Measurements from ENCODE around the gene NUDT6.

NUDT6 gene

DNA sequence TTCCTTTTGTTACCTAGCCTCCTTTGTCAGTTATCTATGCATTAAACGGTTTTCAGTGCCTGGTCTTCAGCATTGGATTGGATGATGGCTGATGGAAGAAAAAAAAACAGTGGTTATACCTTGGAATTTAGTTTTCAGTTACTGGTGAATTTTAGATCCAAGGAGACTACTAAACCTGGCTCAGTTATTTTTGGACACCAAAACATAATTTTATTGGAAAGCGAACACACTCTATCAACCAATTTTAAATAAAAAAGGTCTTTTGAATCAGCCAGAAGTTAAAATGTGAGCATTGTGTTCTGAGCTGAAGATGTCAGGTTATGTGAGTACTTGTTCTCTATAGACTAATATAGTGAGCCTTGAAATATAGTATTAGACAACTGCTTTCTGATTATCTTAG lies 63.7 kb downstream of the NUDT6 start:
- TF ChIP-seq, protein P1, sequence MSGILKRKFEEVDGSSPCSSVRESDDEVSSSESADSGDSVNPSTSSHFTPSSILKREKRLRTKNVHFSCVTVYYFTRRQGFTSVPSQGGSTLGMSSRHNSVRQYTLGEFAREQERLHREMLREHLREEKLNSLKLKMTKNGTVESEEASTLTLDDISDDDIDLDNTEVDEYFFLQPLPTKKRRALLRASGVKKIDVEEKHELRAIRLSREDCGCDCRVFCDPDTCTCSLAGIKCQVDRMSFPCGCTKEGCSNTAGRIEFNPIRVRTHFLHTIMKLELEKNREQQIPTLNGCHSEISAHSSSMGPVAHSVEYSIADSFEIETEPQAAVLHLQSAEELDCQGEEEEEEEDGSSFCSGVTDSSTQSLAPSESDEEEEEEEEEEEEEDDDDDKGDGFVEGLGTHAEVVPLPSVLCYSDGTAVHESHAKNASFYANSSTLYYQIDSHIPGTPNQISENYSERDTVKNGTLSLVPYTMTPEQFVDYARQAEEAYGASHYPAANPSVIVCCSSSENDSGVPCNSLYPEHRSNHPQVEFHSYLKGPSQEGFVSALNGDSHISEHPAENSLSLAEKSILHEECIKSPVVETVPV (CRISPR knock-in tag; IDR thresholded peaks at IDR 0.05), result no peak
- TF ChIP-seq ZNF8 (CRISPR knock-in tag; IDR thresholded peaks at IDR 0.05) (no peak), ARNTL (CRISPR knock-in tag; IDR thresholded peaks at IDR 0.05; ENCODE audit: borderline replicate concordance, low read depth) (no peak)
- TF ChIP-seq, protein P2, sequence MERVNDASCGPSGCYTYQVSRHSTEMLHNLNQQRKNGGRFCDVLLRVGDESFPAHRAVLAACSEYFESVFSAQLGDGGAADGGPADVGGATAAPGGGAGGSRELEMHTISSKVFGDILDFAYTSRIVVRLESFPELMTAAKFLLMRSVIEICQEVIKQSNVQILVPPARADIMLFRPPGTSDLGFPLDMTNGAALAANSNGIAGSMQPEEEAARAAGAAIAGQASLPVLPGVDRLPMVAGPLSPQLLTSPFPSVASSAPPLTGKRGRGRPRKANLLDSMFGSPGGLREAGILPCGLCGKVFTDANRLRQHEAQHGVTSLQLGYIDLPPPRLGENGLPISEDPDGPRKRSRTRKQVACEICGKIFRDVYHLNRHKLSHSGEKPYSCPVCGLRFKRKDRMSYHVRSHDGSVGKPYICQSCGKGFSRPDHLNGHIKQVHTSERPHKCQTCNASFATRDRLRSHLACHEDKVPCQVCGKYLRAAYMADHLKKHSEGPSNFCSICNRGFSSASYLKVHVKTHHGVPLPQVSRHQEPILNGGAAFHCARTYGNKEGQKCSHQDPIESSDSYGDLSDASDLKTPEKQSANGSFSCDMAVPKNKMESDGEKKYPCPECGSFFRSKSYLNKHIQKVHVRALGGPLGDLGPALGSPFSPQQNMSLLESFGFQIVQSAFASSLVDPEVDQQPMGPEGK (CRISPR knock-in tag; IDR thresholded peaks at IDR 0.05; ENCODE audit: borderline replicate concordance), result no peak
- no peak for ATAC-seq

DNA sequence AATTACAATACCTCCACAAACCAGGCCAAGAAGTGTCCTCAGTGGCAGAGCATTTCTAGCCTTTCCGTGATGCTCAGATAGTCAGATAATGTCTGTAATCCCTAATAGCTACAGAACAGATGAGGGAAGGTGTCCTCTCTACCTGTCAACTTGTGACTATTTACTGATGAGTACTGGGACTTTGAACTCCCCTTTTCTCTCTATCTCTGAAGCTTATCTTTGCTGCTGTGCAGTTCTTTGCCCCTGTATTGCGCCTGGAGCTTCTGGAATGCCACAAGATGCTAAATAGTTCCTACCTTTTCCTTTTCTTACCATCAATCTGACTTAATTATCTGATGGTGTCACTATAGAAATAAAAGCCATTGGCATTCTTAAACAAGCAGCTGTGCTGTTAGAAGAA lies 65.2 kb downstream of the NUDT6 start:
- TF ChIP-seq PPARA (CRISPR knock-in tag; IDR thresholded peaks at IDR 0.05; ENCODE audit: borderline replicate concordance) (no peak), ZFP30 (CRISPR knock-in tag; IDR thresholded peaks at IDR 0.05) (no peak), TCF4 (CRISPR knock-in tag; IDR thresholded peaks at IDR 0.05; ENCODE audit: borderline replicate concordance) (no peak), ZNF70 (CRISPR knock-in tag; IDR thresholded peaks at IDR 0.05) (no peak), ZFP3 (CRISPR knock-in tag; IDR thresholded peaks at IDR 0.05) (no peak), TOX (CRISPR knock-in tag; IDR thresholded peaks at IDR 0.05; ENCODE audit: borderline replicate concordance) (no peak), SNAI2 (CRISPR knock-in tag; IDR thresholded peaks at IDR 0.05) (no peak), ZNF565 (CRISPR knock-in tag; conservative IDR thresholded peaks at IDR 0.05; ENCODE audit: low read depth) (no peak), GLIS3 (CRISPR knock-in tag; IDR thresholded peaks at IDR 0.05) (no peak), BACH2 (CRISPR knock-in tag; IDR thresholded peaks at IDR 0.05; ENCODE audit: borderline replicate concordance) (no peak), ISL1 (CRISPR knock-in tag; IDR thresholded peaks at IDR 0.05) (no peak), OSR1 (CRISPR knock-in tag; IDR thresholded peaks at IDR 0.05) (no peak)
- TF ChIP-seq, protein P3, sequence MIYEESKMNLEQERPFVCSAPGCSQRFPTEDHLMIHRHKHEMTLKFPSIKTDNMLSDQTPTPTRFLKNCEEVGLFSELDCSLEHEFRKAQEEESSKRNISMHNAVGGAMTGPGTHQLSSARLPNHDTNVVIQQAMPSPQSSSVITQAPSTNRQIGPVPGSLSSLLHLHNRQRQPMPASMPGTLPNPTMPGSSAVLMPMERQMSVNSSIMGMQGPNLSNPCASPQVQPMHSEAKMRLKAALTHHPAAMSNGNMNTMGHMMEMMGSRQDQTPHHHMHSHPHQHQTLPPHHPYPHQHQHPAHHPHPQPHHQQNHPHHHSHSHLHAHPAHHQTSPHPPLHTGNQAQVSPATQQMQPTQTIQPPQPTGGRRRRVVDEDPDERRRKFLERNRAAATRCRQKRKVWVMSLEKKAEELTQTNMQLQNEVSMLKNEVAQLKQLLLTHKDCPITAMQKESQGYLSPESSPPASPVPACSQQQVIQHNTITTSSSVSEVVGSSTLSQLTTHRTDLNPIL (CRISPR knock-in tag; IDR thresholded peaks at IDR 0.05; ENCODE audit: low read depth), result no peak
- TF ChIP-seq, protein P4, sequence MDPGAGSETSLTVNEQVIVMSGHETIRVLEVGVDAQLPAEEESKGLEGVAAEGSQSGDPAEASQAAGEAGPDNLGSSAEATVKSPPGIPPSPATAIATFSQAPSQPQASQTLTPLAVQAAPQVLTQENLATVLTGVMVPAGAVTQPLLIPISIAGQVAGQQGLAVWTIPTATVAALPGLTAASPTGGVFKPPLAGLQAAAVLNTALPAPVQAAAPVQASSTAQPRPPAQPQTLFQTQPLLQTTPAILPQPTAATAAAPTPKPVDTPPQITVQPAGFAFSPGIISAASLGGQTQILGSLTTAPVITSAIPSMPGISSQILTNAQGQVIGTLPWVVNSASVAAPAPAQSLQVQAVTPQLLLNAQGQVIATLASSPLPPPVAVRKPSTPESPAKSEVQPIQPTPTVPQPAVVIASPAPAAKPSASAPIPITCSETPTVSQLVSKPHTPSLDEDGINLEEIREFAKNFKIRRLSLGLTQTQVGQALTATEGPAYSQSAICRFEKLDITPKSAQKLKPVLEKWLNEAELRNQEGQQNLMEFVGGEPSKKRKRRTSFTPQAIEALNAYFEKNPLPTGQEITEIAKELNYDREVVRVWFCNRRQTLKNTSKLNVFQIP (CRISPR knock-in tag; IDR thresholded peaks at IDR 0.05; ENCODE audit: borderline replicate concordance, low read depth), result no peak
- TF ChIP-seq, protein P2 (CRISPR knock-in tag; IDR thresholded peaks at IDR 0.05; ENCODE audit: borderline replicate concordance), result no peak
- TF ChIP-seq, protein P1 (CRISPR knock-in tag; IDR thresholded peaks at IDR 0.05), result no peak

DNA sequence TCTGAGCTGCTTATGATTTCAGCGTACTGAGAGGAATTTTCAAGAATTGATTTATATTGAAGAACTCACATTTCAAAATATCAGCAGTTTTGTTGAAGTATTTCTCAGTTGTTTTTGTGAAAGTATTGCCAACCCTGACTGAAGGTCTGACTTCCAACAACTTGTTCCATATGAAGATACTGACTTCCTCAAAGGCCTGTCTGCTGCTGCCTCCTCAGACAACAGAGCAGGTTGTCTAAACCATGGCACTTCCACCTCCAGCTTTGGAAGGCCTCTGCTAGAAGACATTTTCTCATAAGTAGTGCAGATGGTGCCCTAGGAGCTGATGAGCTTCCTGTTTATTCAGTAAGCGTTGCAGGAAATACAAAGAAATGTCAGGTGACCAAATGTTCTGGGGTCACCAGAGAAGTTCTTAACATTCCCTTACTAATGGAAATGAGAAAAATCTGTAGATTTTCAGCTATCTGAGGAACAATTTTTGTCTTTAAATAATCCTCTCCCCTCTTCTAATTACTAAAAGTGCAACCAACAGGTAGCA lies 67.0 kb downstream of the NUDT6 start:
- ATAC-seq, result no peak
- TF ChIP-seq OSR1 (CRISPR knock-in tag; IDR thresholded peaks at IDR 0.05) (no peak), GLIS3 (CRISPR knock-in tag; IDR thresholded peaks at IDR 0.05) (no peak), ZFP3 (CRISPR knock-in tag; IDR thresholded peaks at IDR 0.05) (no peak), CSDC2 (CRISPR knock-in tag; IDR thresholded peaks at IDR 0.05) (no peak), ZNF70 (CRISPR knock-in tag; IDR thresholded peaks at IDR 0.05) (no peak), SNAI2 (CRISPR knock-in tag; IDR thresholded peaks at IDR 0.05) (no peak)
- TF ChIP-seq, protein P5, sequence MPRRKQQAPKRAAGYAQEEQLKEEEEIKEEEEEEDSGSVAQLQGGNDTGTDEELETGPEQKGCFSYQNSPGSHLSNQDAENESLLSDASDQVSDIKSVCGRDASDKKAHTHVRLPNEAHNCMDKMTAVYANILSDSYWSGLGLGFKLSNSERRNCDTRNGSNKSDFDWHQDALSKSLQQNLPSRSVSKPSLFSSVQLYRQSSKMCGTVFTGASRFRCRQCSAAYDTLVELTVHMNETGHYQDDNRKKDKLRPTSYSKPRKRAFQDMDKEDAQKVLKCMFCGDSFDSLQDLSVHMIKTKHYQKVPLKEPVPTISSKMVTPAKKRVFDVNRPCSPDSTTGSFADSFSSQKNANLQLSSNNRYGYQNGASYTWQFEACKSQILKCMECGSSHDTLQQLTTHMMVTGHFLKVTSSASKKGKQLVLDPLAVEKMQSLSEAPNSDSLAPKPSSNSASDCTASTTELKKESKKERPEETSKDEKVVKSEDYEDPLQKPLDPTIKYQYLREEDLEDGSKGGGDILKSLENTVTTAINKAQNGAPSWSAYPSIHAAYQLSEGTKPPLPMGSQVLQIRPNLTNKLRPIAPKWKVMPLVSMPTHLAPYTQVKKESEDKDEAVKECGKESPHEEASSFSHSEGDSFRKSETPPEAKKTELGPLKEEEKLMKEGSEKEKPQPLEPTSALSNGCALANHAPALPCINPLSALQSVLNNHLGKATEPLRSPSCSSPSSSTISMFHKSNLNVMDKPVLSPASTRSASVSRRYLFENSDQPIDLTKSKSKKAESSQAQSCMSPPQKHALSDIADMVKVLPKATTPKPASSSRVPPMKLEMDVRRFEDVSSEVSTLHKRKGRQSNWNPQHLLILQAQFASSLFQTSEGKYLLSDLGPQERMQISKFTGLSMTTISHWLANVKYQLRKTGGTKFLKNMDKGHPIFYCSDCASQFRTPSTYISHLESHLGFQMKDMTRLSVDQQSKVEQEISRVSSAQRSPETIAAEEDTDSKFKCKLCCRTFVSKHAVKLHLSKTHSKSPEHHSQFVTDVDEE (CRISPR knock-in tag; IDR thresholded peaks at IDR 0.05), result no peak
- TF ChIP-seq, protein P4 (CRISPR knock-in tag; IDR thresholded peaks at IDR 0.05; ENCODE audit: borderline replicate concordance, low read depth), result no peak
- TF ChIP-seq, protein P1 (CRISPR knock-in tag; IDR thresholded peaks at IDR 0.05), result no peak

More for the DNA sequence above, 65.2 kb downstream of the NUDT6 start:
- no peak; the same call in 2 of the 3 replicates for ATAC-seq

Data from SK-N-SH treated with all-trans-retinoic acid at 6 μM for 48 hours (cell line).